Measurements from ENCODE around the gene F5.

Gene F5

GRCh38 chr1:169465281-169465680, 121.0 kb downstream of the F5 start:
- no peaks in the 10 kb centered on the region for H3K4me1 ChIP-seq (ENCODE audit: control insufficient read depth, insufficient read depth, low read length)
- H3K4me3 ChIP-seq (ENCODE audit: insufficient read depth, low read depth, low read length), result no peak overlapping the region
- no peaks in the 10 kb centered on the region for H3K36me3 ChIP-seq (ENCODE audit: control insufficient read depth, insufficient read depth, low read length)
- H3K9me3 ChIP-seq (ENCODE audit: control insufficient read depth, low read length), result no peaks in the 10 kb centered on the region
- H3K27me3 ChIP-seq (ENCODE audit: control insufficient read depth, insufficient read depth, low read length, poor library complexity, severe bottlenecking), result no peaks in the 10 kb centered on the region
- no peak overlapping the region for H3K27ac ChIP-seq (ENCODE audit: insufficient read depth, low read depth, low read length, poor library complexity, severe bottlenecking)

All from ectodermal cell (in vitro differentiated cells).